Activated CD4-positive, alpha-beta T cell treated with anti-CD3 and anti-CD28 coated beads for 36 hours (primary cell): ENCODE data around the gene ZNF587B. TPM values are rescaled to one million over a fixed set of nuclear protein-coding genes. Genes with fewer than 3 reads are reported as not detected.
"Not testable (repeated sequence)": the region's sequence is repeated elsewhere in the genome, so short reads cannot be mapped to it uniquely, and the experiment has no call there.

Experiments used
- ATAC-seq: fragments of 200-7000 bp; cut with Tn5 transposase; one replicate; pipeline ENCODE4 v1.10.0; 2021; ENCODE audit warnings: mild to moderate bottlenecking, moderate library complexity
- CTCF ChIA-PET: fragments of 350-600 bp; sonication (Branson Sonifier 250); formaldehyde crosslinking; loops from one replicate; lab custom pipeline; 2021; ENCODE audit warnings: antibody characterized with exemption; lab: Charles Lee
- POLR2A ChIA-PET: fragments of 350-600 bp; sonication (Branson Sonifier 250); formaldehyde crosslinking; loops from one replicate; lab custom pipeline; 2021; ENCODE audit warnings: antibody characterized with exemption, inconsistent platforms; lab: Charles Lee
- DNase-seq: peaks from one replicate; pipeline ENCODE4 v3.0.0-alpha.2; 2020
- H3K27ac Mint-ChIP-seq: one replicate; pipeline ENCODE4 v1.8.0; 2021; ENCODE audit warnings: mixed read lengths
- H3K27me3 Mint-ChIP-seq: one replicate; pipeline ENCODE4 v1.8.0; 2021; ENCODE audit warnings: mixed read lengths
- H3K36me3 Mint-ChIP-seq: one replicate; pipeline ENCODE4 v1.8.0; 2021; ENCODE audit warnings: low read depth, mixed read lengths
- H3K4me1 Mint-ChIP-seq: one replicate; pipeline ENCODE4 v1.8.0; 2021; ENCODE audit warnings: mixed read lengths
- H3K4me3 Mint-ChIP-seq: one replicate; pipeline ENCODE4 v1.8.0; 2021; ENCODE audit warnings: mild to moderate bottlenecking, moderate library complexity, mixed read lengths
- H3K9me3 Mint-ChIP-seq: one replicate; pipeline ENCODE4 v1.8.0; 2021; ENCODE audit warnings: low read depth, mixed read lengths
- intact Hi-C, 2 experiments: fragments of 100-400 bp; cut with DNase I in 1 of 2; cut with micrococcal nuclease in 1 of 2; formaldehyde crosslinking; loops; one replicate each; pipeline versions ENCODE4 v1.14.2 to v1.15.1; 2022 to 2024; cut with DNase I, micrococcal nuclease
- total RNA-seq, 2 experiments: library from RNA; stranded (reverse); gene quantifications; one replicate each; pipeline ENCODE4 v1.2.3, GENCODE V29; 2021

ZNF587B gene
- total RNA-seq, 2 experiments from 2014 or later = 16.8 to 18.2 TPM

DNA sequence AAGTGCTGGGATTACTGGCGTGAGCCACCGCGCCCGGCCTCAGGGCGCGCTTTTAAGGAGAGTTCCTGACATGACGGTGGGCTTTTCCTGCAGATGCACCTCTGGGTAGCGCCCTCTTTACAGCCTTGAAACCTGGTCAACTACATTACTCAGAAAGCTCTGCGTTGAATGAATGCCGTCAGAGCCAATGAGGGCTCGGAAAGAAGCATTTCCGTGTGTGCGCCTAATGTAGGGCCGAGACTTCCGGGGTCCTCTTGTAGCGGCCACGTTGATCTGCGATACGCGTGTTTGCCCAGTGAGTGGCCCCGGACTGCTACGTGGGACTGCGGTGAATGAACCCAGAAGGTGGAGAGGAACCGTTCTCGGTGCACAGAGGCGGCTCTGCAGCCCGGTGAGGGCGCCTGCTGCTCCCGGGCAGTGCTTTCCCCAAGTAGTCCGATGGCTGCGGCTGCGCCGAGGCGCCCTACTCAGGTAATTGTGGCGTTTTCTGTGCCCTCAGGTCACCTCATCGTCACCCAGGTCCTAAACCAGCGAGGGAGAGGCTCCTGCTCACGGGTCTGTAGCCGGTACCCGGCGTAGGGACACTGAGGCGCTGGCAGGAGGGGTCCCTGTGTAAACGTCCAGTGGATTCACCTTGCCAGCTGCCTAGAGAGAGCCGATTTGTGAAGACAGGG lies 10.5 kb upstream of the ZNF587B start:
- H3K4me1 Mint-ChIP-seq = peaks cover 51% of the 10 kb centered on the region
- peak; percentile 90 for ATAC-seq
- CTCF ChIA-PET = interaction anchor here (1.5 to 1.6 kb wide), 2 partner anchors 19 to 138 kb away, joined by 3 to 4 read pairs; partner anchors contain the start of gene ZNF551

DNA sequence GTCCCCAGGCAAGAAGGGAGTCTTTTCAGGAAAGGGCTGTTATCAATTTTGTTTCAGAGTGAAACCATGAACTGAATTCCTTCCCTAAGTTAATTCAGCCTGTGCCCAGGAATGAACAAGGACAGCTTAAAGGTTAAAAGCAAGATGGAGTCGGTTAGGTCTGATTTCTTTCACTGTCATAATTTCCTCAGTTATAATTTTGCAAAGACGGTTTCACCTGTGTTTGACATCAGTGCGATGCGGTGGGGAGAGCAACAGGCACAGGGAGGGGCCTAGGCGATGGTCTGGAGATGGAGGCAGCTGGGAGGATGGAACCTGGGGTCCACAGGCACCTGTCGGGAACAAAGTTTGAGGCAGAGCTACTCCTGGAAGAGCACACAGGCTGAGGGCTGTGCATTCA lies 9.5 kb upstream of the ZNF587B start:
- H3K36me3 Mint-ChIP-seq = peaks cover 39% of the 10 kb centered on the region
- ChIA-PET POLR2A (no interaction called here), CTCF (interaction anchor here (1.5 to 1.6 kb wide), 2 partner anchors 20 to 139 kb away, joined by 3 to 4 read pairs; partner anchors contain the start of gene ZNF551)
- no peaks in the 10 kb centered on the region for H3K9me3 Mint-ChIP-seq
- intact Hi-C loops = no loop called here
- no peaks in the 10 kb centered on the region for H3K27me3 Mint-ChIP-seq
- peak overlapping the region; percentile 94 for H3K27ac Mint-ChIP-seq
- ATAC-seq = no peak
- peak overlapping the region; percentile 97 for H3K4me3 Mint-ChIP-seq
- H3K4me1 Mint-ChIP-seq = peaks cover 44% of the 10 kb centered on the region
- DNase-seq = no peak

More for the DNA sequence above, 10.5 kb upstream of the ZNF587B start:
- intact Hi-C loops = loop anchor here in 1 of 2 experiments (1.0 to 10.0 kb wide), 9 partner anchors 50 to 1505 kb away; partner anchors contain the start of genes ZNF211, ZNF256, ZNF274 and ZNF417
- Mint-ChIP-seq H3K36me3 (peaks cover 33% of the 10 kb centered on the region), H3K4me3 (peak overlapping the region; percentile 97), H3K27me3 (no peaks in the 10 kb centered on the region), H3K27ac (peak overlapping the region; percentile 94), H3K9me3 (no peaks in the 10 kb centered on the region)
- POLR2A ChIA-PET = interaction anchor here (0.6 to 1.3 kb wide), 3 partner anchors 50 to 111 kb away, joined by 3 to 6 read pairs (median 5); partner anchors contain the start of genes ZNF154 and ZNF586
- peak; percentile 89 for DNase-seq

DNA sequence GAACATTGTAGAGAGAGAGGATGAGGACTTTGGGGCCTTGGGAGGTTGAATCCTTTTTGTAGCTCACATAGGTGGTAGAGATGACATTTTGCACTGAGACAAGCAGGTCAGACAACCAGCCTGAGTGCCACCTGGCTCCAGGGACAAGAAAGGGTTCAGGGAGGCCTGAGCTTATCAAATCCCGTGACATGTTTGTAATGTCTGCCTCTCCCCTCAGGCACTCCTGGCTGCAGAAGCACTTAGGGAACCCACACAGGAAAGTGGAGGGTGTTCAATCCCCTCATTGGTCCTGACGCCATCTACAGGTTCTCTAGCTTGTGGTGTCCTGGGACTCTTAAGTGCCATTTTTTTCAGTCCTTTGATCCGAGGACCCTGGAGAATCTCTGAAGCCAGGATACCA lies 9.0 kb upstream of the ZNF587B start:
- DNase-seq, CTCF ChIA-PET, POLR2A ChIA-PET, intact Hi-C loops, H3K9me3 Mint-ChIP-seq, H3K27me3 Mint-ChIP-seq, ATAC-seq: not testable (repeated sequence)
- peaks cover 44% of the 10 kb centered on the region for H3K36me3 Mint-ChIP-seq
- H3K27ac Mint-ChIP-seq = peak overlapping the region; percentile 94
- H3K4me3 Mint-ChIP-seq = peak overlapping the region; percentile 97
- H3K4me1 Mint-ChIP-seq = peaks cover 44% of the 10 kb centered on the region

DNA sequence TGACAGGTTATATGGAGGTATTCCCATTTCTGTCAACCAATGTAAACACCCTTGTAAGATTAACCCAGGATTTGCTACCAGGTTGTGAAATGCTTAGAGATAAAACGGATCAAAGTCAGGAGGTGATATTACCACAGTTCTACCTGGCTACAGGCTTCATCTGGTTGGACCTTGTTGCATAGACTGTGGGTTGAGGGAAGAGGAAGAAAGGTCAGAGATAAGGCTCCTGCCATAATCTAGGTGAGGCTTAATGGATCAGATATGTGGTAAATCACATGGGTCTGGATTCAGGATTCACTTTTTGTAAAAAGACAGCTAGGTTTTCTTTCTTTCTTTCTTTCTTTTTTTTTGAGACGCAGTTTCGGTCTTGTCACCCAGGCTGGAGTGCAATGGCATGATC lies 8.6 kb upstream of the ZNF587B start:
- DNase-seq, H3K27ac Mint-ChIP-seq, CTCF ChIA-PET, intact Hi-C loops, H3K9me3 Mint-ChIP-seq, H3K27me3 Mint-ChIP-seq, ATAC-seq, POLR2A ChIA-PET: not testable (repeated sequence)
- H3K4me1 Mint-ChIP-seq = peaks cover 43% of the 10 kb centered on the region
- H3K36me3 Mint-ChIP-seq = peaks cover 46% of the 10 kb centered on the region
- peak overlapping the region; percentile 97 for H3K4me3 Mint-ChIP-seq

DNA sequence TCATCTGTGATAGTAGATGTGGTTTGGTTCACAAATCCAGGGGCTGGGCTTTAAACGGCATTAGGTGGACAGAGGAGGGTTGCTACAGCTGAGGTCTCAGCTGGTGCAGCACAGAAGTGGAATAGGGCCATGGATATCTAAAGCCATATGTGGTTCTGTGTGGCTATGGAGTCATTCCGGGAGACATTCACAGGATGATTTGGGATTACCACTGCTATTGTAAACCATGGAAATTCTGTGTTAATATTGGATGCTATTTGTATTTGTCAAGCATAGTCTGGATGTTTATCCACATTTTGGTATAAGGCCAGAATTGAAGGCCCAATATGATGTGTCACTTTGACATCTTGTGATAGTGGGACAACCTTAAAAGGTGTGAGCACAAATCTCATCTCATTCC lies 6.9 kb upstream of the ZNF587B start:
- DNase-seq, H3K4me3 Mint-ChIP-seq, intact Hi-C loops, H3K27me3 Mint-ChIP-seq, H3K9me3 Mint-ChIP-seq, CTCF ChIA-PET, POLR2A ChIA-PET, ATAC-seq: not testable (repeated sequence)
- Mint-ChIP-seq H3K36me3 (peaks cover 56% of the 10 kb centered on the region), H3K27ac (peak overlapping the region; percentile 42), H3K4me1 (peaks cover 47% of the 10 kb centered on the region)

DNA sequence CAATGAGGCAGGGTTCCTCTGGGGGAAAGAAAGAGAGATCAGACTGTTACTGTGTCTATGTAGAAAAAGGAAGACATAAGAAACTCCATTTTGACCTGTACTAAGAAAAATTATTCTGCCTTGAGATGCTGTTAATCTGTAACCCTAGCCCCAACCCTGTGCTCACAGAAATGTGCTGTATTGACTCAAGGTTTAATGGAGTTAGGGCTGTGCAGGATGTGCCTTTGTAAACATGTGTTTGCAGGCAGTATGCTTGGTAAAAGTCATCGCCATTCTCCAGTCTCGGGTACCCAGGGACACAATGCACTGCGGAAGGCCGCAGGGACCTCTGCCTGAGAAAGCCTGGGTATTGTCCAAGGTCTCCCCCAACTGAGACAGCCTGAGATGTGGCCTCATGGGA lies 6.5 kb upstream of the ZNF587B start:
- DNase-seq, H3K9me3 Mint-ChIP-seq, H3K27me3 Mint-ChIP-seq, intact Hi-C loops, ATAC-seq, H3K4me3 Mint-ChIP-seq, CTCF ChIA-PET, POLR2A ChIA-PET: not testable (repeated sequence)
- Mint-ChIP-seq H3K36me3 (peaks cover 56% of the 10 kb centered on the region), H3K4me1 (peaks cover 43% of the 10 kb centered on the region), H3K27ac (peak overlapping the region; percentile 42)

DNA sequence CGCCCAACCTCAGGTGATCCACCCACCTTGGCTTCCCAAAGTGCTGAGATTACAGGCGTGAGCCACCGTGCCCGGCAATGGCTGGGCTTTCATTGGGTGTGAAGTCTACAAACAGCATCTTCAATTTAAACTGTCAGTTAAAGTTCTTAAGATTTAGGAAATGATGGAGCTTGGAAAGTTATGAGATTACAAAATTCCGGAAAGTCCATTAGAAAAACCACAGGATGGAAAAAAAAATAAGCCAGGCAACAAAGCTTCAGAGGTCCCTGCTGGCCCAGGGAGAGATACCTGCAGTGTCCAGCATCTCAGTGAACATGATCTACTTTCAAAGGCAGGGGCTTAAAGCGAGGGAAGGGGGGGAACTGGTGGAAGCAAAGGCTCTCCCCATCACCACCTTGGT lies 4.6 kb upstream of the ZNF587B start:
- POLR2A ChIA-PET = no interaction called here

DNA sequence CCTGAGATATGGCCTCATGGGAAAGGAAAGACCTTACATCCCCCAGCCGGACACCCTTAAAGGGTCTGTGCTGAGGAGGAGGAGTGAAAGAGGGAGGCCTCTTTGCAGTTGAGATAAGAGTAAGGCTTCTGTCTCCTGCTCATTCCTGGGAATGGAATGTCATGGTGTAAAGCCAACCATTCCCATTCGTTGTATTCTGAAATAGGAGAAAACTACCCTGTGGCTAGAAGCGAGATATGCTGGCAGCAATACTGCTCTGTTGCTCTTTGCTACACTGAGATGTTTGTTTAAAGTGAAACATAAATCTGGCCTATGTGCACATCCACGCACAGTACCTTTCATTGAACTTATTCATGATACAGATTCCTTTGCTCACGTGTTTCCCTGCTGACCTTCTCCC lies 783 bp upstream of the ZNF587B start:
- ChIA-PET POLR2A (no interaction called here), CTCF (no interaction called here)
- Mint-ChIP-seq H3K27ac (no peak overlapping the region), H3K4me3 (no peak overlapping the region), H3K36me3 (peaks cover 57% of the 10 kb centered on the region), H3K27me3 (no peaks in the 10 kb centered on the region), H3K4me1 (peaks cover 20% of the 10 kb centered on the region), H3K9me3 (no peaks in the 10 kb centered on the region)
- DNase-seq (no peak), ATAC-seq (no peak)
- intact Hi-C loops = no loop called here

More for the DNA sequence above, 4.6 kb upstream of the ZNF587B start:
- no peak for ATAC-seq
- peaks cover 41% of the 10 kb centered on the region for H3K4me1 Mint-ChIP-seq
- no peaks in the 10 kb centered on the region for H3K9me3 Mint-ChIP-seq
- DNase-seq = no peak
- no peak overlapping the region for H3K27ac Mint-ChIP-seq
- H3K27me3 Mint-ChIP-seq = no peaks in the 10 kb centered on the region
- peaks cover 65% of the 10 kb centered on the region for H3K36me3 Mint-ChIP-seq
- intact Hi-C loops = no loop called here
- CTCF ChIA-PET = interaction anchor here (0.6 to 0.7 kb wide), 2 partner anchors 30 to 698 kb away, joined by 3 read pairs; no protein-coding TSS in a partner anchor
- no peak overlapping the region for H3K4me3 Mint-ChIP-seq

DNA sequence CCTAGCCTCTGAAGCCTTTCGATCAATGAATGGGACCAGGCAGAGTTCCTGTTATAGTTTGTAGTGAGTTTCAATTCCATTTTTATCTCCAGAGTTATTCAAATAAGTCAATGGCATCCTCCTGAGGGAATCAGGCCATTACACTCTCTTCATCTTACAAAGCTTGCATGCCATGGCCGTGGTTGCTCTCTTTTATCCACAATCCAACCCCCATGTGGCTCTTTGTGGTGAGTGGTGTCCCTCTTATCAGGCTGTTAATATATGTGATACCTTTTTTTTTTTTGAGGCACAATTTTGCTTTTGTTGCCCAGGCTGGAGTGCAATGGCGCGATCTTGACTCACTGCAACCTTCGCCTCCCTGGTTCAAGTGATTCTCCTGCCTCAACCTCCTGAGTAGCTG lies 6.9 kb downstream of the ZNF587B start:
- H3K36me3 Mint-ChIP-seq = peaks cover 37% of the 10 kb centered on the region
- H3K4me3 Mint-ChIP-seq, H3K27me3 Mint-ChIP-seq, H3K27ac Mint-ChIP-seq, ATAC-seq, H3K4me1 Mint-ChIP-seq, POLR2A ChIA-PET, intact Hi-C loops, DNase-seq, CTCF ChIA-PET, H3K9me3 Mint-ChIP-seq: not testable (repeated sequence)

DNA sequence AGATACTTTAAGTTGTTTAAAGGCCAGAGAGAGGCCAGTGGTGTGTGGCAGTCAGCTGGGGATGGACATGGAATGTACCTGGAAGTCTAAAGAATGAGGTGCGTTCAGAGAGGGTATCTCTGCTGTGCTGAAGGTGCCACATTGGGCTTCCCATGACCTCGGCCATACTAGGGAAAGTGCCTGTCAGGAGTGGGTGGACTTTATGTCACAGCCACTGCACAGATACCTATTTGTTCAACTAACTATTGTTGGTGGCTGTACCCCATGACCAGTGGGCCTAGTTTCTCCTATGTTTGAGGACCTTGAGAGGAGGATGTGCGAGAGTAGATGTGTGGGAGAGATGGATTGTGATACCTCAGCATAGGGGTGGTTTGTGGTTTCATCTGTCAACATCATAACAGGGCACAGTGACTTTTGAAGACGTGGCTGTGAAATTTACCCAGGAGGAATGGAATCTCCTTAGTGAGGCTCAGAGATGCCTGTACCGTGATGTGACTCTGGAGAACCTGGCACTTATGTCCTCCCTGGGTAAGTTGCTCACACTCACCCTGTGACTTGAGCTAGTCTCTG lies 8.6 kb downstream of the ZNF587B start:
- DNase-seq, POLR2A ChIA-PET, H3K4me3 Mint-ChIP-seq, H3K27me3 Mint-ChIP-seq, H3K9me3 Mint-ChIP-seq, H3K4me1 Mint-ChIP-seq, CTCF ChIA-PET: not testable (repeated sequence)
- Mint-ChIP-seq H3K27ac (peak overlapping the region; percentile 65), H3K36me3 (peaks cover 45% of the 10 kb centered on the region)
- ATAC-seq = peak; percentile 74
- intact Hi-C loops = loop anchor here in 1 of 2 experiments (1.0 kb wide), 1 partner anchor 24 kb away; the partner anchor contains the start of gene ZNF552

DNA sequence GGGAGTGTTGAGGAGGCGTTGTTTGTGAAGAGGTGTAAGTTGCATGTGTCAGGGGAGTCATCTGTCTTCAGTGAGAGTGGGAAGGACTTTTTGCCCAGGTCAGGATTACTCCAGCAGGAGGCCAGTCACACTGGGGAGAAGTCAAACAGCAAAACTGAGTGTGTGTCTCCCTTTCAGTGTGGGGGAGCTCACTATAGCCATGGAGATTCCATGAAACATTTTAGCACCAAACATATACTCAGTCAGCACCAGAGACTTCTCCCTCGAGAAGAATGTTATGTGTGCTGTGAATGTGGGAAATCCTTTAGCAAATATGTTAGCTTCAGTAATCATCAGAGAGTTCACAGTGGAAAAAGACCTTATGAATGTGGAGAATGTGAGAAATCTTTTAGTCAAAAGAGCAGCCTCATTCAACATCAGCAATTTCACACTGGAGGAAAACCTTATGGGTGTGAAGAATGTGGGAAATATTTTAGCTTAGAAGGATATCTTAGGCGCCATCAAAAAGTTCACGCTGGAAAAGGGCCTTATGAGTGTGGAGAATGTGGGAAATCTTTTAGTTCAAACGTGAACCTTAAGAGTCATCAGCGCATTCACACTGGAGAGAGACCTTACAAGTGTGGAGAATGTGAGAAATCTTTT lies 11.1 kb downstream of the ZNF587B start:
- ATAC-seq (no peak), DNase-seq (no peak)
- Mint-ChIP-seq H3K27ac (no peak overlapping the region), H3K4me1 (peaks cover 8% of the 10 kb centered on the region), H3K27me3 (no peaks in the 10 kb centered on the region), H3K9me3 (no peaks in the 10 kb centered on the region), H3K4me3 (no peak overlapping the region), H3K36me3 (peaks cover 62% of the 10 kb centered on the region)
- intact Hi-C loops = no loop called here
- ChIA-PET CTCF (no interaction called here), POLR2A (no interaction called here)
